ENCODE results near the gene TOR1B.

The TOR1B gene

GRCh38 chr9:129814432-129815223, 11.6 kb downstream of the TOR1B start:
- DNase-seq (ENCODE audit: low read depth): no peak

GRCh38 chr9:129815278-129815677, 12.3 kb downstream of the TOR1B start:
- DNase-seq (ENCODE audit: low read depth): no peak

GRCh38 chr9:129816501-129817435, 13.8 kb downstream of the TOR1B start:
- no peak for DNase-seq (ENCODE audit: low read depth)

- DNase-seq (ENCODE audit: low read depth): no peak
Measured at GRCh38 chr9:129822898-129823541, 20.0 kb downstream of the TOR1B start.

GRCh38 chr9:129823542-129823934, 20.6 kb downstream of the TOR1B start:
- no peak for DNase-seq (ENCODE audit: low read depth)

- peak; percentile 89 for DNase-seq (ENCODE audit: low read depth)
Measured at GRCh38 chr9:129823935-129824601, 21.1 kb downstream of the TOR1B start, which contains the start of gene TOR1A. Gene TOR1A (minus strand): TSS chr9:129824136. CDS start chr9:129824085, 51 bp downstream.

GRCh38 chr9:129826344-129826743, 23.4 kb downstream of the TOR1B start:
- no peak for DNase-seq (ENCODE audit: low read depth)

GRCh38 chr9:129826759-129827158, 23.8 kb downstream of the TOR1B start:
- DNase-seq (ENCODE audit: low read depth): no peak

GRCh38 chr9:129828051-129828450, 25.1 kb downstream of the TOR1B start:
- DNase-seq (ENCODE audit: low read depth): no peak

- DNase-seq (ENCODE audit: low read depth): no peak
Measured at GRCh38 chr9:129828969-129829368, 26.0 kb downstream of the TOR1B start.

- no peak for DNase-seq (ENCODE audit: low read depth)
Measured at GRCh38 chr9:129832982-129833381, 30.0 kb downstream of the TOR1B start.

GRCh38 chr9:129834489-129835127, 31.6 kb downstream of the TOR1B start:
- no peak for DNase-seq (ENCODE audit: low read depth)

GRCh38 chr9:129835128-129835859, 32.3 kb downstream of the TOR1B start, which contains the start of the genes C9orf78 and USP20:
Gene C9orf78 (minus strand): TSS chr9:129835275. CDS start chr9:129835221, 54 bp downstream.
Gene USP20 (plus strand): TSS chr9:129835458. CDS start chr9:129852556, 17,098 bp downstream.
- DNase-seq (ENCODE audit: low read depth): peak; percentile 88

- no peak for DNase-seq (ENCODE audit: low read depth)
Measured at GRCh38 chr9:129835860-129836223, 32.9 kb downstream of the TOR1B start.

- no peak for DNase-seq (ENCODE audit: low read depth)
Measured at GRCh38 chr9:129836311-129837007, 33.5 kb downstream of the TOR1B start.

- no peak for DNase-seq (ENCODE audit: low read depth)
Measured at GRCh38 chr9:129838707-129839259, 35.8 kb downstream of the TOR1B start.

- DNase-seq (ENCODE audit: low read depth): no peak
Measured at GRCh38 chr9:129839324-129840023, 36.5 kb downstream of the TOR1B start.

- no peak for DNase-seq (ENCODE audit: low read depth)
Measured at GRCh38 chr9:129840034-129840433, 37.0 kb downstream of the TOR1B start.

GRCh38 chr9:129841071-129841470, 38.1 kb downstream of the TOR1B start:
- no peak for DNase-seq (ENCODE audit: low read depth)

Measured in stimulated activated CD8-positive, alpha-beta memory T cell treated with anti-CD3 and anti-CD28 coated beads, Interleukin-15, amount 100 ng/mL, for 1 hour (primary cell).